Tibial nerve (tissue), 4 donors: ENCODE data around the gene ZSCAN5B.
"Not testable (repeated sequence)": the region's sequence is repeated elsewhere in the genome, so short reads cannot be mapped to it uniquely, and the experiment has no call there.

Experiments used
- CTCF ChIP-seq, 5 experiments: fragments of 200-600 bp in 3 of 5; fragments of 450-650 bp in 2 of 5; sonication (generic) in 3 of 5; IDR thresholded peaks; one replicate each; pipeline ENCODE4 v1.5.1; 2016 to 2019; ENCODE audit warnings: antibody characterized with exemption in 5 of 5, mild to moderate bottlenecking in 3 of 5, moderate library complexity in 2 of 5
- EP300 ChIP-seq, 2 donors: sonication (generic); formaldehyde crosslinking; IDR thresholded peaks; one replicate each; pipeline ENCODE4 v1.6.1; 2017; ENCODE audit warnings: antibody characterized with exemption in 2 of 2, mild to moderate bottlenecking in 1 of 2
- POLR2A ChIP-seq, 2 donors: fragments of 450-650 bp; IDR thresholded peaks; one replicate each; pipeline ENCODE4 v1.6.1; 2017; ENCODE audit warnings: antibody characterized with exemption in 2 of 2, mild to moderate bottlenecking in 2 of 2, moderate library complexity in 2 of 2

GRCh38 chr19:56176310-56176709 lies 21.3 kb downstream of the ZSCAN5B start:
- not testable (repeated sequence) for TF ChIP-seq POLR2A, CTCF, EP300 (IDR thresholded peaks at IDR 0.05)
